Stimulated activated CD4-positive, alpha-beta T cell treated with anti-CD3 and anti-CD28 coated beads, Interleukin-12 subunit alpha, Interleukin-12 subunit beta, amount 100 ng/mL, for 24 hours (primary cell): ENCODE results near the gene PHF12.
"Not testable (repeated sequence)": the region's sequence is repeated elsewhere in the genome, so short reads cannot be mapped to it uniquely, and the experiment has no call there.

Experiments used
- DNase-seq, 2 experiments: peaks; one replicate each; pipeline ENCODE4 v3.0.0-alpha.2; 2020; ENCODE audit warnings: low read depth in 2 of 2

Gene PHF12

DNA sequence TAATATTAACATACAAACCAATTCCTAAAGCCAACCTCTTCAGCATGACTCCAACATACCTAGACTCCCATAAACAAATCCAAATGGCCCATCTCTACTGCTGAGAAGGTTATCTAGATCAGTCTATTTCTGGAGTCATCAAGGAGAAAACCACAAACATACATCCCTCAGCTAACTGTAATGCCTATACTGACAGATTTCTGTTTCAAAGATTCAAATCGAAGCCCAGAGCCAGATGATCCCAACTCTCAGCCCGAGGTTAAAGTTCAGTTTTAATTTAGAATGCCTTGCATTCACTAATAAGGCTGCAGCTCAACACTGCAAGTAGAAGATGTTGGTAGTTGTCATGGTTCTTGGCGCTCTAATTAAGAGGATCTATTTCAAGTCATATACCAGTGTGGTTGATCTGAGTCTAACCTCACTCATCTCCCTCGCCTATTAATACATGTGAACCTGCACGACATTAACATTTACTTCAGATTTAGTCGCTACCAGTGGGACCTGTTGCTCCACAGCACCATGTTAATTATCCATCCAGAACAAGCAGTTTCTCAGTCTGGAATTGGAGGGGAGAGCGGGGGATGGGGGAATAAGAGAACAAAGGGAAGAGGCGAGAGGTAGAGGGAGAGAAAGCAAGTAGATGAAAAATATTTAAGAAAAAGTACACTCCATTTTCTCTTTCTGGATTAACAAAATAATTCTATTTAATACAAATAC lies 15.4 kb downstream of the PHF12 start:
- DNase-seq = no peak

DNA sequence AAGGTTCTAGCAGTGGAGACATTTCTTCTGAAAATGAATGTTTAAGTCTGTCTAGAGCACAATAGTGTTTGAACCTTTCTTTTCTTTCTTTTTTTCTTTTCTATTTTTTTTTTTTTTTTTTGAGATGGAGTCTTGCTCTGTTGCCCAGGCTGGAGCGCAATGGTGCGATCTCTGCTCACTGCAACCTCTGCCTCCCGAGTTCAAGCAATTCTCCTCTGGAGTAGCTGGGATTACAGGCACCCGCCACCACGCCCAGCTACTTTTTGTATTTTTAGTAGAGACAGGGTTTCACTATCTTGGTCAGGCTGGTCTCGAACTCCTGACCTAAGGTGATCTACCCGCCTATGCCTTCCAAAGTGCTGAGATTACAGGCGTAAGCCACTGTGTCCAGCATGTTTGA lies 16.8 kb downstream of the PHF12 start:
- not testable (repeated sequence) for DNase-seq

DNA sequence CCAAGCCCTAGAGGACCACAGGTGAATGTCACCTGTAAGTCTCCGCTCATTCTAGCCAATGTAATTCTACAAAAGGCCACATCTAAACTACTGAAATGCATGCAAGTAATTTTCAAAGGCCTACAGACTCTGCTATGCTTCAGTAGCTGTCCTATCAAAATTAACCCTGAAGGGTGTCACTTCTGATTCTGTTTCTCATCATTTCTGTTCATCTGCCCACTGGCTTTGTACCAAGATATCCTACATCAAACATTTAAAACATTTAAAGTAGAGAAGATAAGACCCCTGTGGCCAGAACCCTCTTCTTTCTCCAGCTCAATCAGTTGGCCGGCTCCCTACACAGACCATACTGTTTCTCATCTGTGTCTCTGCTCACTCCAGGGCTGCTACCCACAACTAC lies 21.5 kb downstream of the PHF12 start:
- no peak for DNase-seq

DNA sequence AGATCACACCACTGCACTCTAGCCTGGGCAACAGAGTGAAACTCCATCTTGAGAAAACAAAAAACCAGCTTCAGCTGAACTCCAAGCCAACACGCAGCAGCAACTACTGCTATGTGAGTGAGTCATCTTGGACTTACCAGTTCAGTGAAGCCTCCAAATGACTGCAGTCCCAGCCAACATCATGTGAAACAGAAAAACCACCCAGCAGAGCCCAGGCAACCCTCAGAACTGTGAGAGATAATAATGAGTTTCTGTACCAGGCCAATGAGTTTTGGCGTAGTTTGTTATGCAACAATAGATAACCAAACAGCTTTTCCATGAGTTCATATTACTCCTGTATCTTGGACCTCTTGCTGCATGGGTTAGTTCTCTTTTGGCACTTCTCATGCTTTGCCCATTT lies 23.3 kb downstream of the PHF12 start:
- DNase-seq = peak in 1 of 2 experiments; percentile 15

- DNase-seq = no peak
These were observed 24.5 kb downstream of the PHF12 start for GRCh38 chr17:28926786-28927185.

DNA sequence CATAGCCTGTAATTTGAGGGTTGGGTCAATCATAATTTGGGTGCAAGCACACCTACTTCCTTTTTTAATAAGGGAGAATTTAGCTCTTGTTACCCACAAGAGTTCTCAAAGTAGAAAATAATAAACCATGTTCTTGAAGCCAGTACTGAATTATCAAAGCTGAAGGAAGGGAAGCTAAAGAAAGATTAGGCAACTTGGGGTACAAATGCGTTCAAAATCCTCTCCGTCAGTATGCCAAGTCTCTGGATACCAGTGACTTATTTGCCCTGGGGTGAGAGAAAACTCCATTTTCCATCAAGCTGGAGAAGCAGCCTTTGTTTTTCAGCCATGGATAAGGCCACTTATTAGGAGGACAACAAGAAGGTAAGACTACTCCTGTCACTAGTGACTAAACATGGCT lies 25.0 kb downstream of the PHF12 start:
- DNase-seq = no peak

GRCh38 chr17:28925912-28926365 lies 25.4 kb downstream of the PHF12 start:
- peak in 1 of 2 experiments; percentile 16 for DNase-seq

DNA sequence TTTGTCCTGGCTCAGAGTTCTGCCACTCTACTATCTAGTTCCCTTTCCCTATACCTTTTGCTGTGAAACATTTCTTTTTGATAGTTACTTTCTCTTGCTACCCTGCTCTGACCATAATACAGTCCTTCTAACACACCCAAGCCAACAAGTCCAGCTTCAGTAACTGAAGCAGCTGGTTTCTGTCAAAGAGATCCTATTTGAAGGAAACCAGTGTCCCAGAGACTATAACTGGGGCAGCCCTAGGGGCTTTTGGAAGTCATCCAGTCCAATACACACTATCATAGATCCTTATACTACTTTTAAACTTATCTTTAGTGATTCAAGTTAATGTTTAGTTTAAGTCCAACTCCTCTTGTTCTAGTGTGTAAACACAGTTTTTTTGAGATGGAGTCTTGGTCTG lies 31.1 kb downstream of the PHF12 start:
- DNase-seq = no peak

DNA sequence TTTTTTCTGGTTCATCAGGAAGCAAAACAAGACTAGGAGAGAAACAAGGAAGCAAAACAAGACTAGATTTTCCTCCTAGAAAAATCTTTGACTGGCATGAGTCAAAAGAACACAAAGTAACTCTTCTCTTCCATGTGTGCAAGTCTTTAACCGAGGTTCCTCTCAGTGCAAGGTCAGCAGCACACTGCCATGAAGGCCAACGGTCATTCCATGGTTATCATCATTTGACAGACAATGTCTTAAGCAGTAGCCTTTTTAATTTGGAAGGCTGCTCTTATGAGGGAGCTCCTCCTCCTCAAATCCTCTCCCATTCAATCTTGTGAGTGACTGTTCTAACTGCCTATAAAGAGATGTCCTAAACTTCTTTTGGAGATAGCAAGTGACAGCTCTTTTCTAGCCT lies 33.0 kb downstream of the PHF12 start:
- DNase-seq = no peak

GRCh38 chr17:28917465-28917864 lies 33.9 kb downstream of the PHF12 start:
- no peak for DNase-seq

DNA sequence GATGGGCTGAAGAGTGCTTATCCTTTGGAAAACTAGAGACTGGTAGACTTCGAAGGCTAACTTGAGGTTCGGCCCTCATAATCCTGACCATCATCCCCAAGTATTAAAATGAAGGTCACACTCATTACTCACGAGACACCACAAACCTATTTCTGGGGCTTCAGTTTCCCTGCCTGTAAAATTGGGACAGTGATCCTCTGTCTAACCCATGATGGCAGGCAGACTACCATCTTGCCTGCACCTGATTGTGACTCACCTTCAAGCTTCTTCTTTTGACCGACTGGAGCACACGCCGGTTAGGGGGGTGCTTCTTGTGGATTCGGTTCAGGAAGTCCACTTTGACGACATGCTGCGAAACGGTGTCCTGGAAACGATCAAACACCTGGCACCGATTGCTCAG lies 34.3 kb downstream of the PHF12 start:
- no peak for DNase-seq

DNA sequence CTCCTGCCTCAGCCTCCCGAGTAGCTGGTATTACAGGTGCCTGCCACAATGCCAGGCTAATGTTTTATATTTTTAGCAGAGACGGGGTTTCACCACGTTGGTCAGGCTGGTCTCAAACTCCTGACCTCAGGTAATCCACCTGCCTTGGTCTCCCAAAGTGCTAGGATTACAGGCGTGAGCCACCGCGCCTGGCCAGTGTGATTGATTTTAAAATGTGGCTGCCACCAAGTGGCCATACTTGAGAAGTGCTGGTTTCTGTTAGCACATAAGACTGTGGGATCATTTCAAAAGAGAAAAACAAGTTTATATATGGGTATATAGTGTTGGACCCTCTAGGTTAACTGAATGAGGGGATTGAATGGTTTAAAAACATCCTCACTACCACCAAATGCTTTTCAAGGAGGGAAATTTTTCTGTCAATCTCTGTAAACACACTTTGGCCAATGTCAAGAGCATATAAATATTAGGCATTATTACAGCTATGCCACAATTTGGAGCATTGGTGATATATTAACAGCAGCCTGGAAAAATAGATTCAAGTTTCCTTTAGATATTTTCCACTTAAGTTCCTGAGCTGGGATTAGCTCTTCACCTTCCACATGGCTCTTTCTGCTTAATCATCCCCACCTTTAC lies 34.9 kb downstream of the PHF12 start:
- DNase-seq = no peak

GRCh38 chr17:28912938-28913333 lies 38.4 kb downstream of the PHF12 start:
- DNase-seq = no peak

GRCh38 chr17:28912281-28912937 lies 38.9 kb downstream of the PHF12 start:
- DNase-seq = no peak

- DNase-seq = no peak
These were observed 39.8 kb downstream of the PHF12 start for GRCh38 chr17:28911411-28912045.

GRCh38 chr17:28910534-28910933 lies 40.8 kb downstream of the PHF12 start:
- no peak for DNase-seq

- no peak for DNase-seq
These were observed 42.6 kb downstream of the PHF12 start for GRCh38 chr17:28908640-28909167.

GRCh38 chr17:28907709-28908475 lies 43.4 kb downstream of the PHF12 start:
- no peak for DNase-seq

DNA sequence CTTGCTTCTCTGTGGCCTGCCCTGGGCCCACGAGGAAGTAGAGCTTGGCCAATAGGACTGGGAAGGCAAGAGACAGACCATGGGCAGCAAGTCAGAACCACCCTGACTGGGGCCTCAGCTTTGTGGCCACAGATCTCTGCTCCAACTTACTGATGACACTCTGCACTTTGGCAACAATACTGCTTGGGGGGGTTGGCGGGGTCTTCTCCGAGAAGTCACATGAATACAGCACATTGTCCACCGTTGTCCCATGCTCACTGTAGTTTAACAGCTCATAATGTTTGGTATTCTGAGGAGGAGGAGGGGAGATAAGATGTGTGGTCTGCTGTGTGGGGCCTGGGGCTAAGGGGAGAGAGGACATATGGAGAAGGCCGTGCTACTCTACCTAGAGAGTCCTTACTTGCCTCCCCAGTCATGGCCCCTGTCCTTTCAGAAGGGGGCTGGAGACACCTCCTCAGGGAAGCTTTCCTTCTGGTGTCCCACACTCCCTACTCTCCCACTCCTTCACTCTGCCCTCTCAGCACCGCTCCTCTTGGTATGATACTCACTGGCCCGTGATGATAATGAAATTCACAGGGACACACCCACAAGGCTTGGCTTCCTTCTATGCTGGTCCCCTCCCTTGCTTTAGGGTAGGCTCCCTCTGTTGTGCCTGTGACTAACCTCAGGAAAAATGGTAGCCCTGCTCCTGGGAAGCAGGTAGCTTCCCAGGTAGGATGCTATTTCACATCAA lies 44.4 kb downstream of the PHF12 start:
- no peak for DNase-seq

DNA sequence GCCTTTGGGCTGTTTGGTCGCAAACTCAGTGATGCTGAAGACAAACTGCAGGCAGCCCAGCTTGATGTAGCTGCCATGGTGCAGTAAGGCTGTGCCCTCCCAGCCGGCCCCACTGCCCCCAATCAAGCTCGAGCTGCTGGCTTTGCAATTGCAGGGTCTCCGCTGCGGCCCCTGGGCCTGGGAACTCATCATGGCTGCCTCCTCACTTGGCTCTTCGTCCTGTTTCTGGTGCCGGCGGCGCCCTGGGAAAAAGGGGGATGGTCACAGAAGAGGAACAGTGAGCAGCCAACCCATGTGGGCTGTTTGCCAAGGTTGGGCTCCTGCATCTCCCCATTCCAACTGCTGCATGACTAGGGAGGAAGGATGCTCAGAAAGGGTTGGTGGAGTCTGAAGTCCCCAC lies 45.0 kb downstream of the PHF12 start:
- DNase-seq = no peak

DNA sequence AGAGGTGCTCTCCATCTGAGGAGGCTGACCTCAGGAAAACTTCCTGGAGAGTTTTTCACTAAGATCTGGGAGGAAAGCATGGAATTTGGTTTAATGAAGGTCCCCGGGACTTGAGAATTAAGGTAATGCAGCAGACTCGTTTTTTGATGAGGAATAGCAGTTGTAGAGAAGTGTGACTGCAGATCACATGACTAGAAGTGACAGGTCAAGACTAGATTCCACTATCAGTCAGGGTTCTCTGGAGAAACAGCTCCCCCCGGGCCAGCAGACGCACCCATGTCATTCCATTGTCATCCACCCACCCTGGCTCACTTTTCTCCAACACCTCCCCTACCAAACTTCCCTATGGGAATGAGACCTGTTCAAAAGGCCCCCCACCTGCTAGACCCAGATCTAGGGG lies 46.5 kb downstream of the PHF12 start:
- DNase-seq = no peak
